Ovary (tissue), 3 donors: ENCODE data around the gene EHMT2.

Experiments
- CTCF ChIP-seq, 3 donors: fragments of 450-650 bp in 2 of 3; fragments of 200-600 bp in 1 of 3; IDR thresholded peaks; one replicate each; pipeline versions ENCODE4 v1.5.1 to v1.8.0; 2016 to 2022; ENCODE audit warnings: antibody characterized with exemption in 3 of 3, mild to moderate bottlenecking in 1 of 3
- EP300 ChIP-seq: sonication (generic); formaldehyde crosslinking; IDR thresholded peaks from one replicate; pipeline ENCODE4 v1.6.1; 2017; ENCODE audit warnings: antibody characterized with exemption
- donor health status: DM: no; HTN: no; CAD: no.

- no peak for TF ChIP-seq CTCF (IDR thresholded peaks at IDR 0.05)
- TF ChIP-seq EP300 = no peak
Observed at GRCh38 chr6:31881136-31881859, 16.2 kb downstream of the EHMT2 start.
